HG03342 (cell line): ENCODE measurements around the gene IL1F10.

Experiments used
- ATAC-seq: cut with Tn5 transposase; IDR thresholded peaks from one replicate; pipeline ENCODE4 v1.9.1; 2021; ENCODE audit warnings: mild to moderate bottlenecking, moderate library complexity; ENCODE audit not compliant: unreplicated experiment

Gene IL1F10

DNA sequence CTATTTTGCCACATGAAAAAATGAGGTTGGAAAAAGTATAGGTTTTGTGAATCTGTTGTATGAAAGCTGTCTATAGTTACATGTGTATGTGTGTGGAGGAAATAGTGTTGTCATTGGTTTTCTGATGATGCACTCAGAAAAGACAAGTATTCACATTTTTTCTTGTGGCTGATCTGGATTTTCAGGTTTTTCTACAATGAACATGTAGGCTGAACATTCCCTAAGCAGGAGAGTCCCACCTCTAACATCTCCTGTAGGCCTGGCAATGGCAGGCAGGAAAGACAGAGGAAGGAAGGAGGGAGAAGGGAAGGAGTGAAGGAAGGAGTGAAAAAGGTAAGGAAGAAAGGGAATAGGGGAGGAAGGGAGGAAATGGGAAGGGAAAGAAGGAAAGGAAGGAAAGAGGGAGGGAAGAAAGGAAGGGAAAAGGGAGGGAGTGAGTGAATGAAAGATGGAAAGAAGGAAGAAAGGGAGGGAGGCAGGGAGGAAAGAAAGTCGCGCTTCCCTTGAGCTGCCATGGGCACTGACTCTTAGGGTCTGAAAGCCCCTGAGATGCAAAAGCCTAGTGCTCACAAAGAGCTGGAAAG is 9.3 kb upstream of the IL1F10 start:
- no peak for ATAC-seq

DNA sequence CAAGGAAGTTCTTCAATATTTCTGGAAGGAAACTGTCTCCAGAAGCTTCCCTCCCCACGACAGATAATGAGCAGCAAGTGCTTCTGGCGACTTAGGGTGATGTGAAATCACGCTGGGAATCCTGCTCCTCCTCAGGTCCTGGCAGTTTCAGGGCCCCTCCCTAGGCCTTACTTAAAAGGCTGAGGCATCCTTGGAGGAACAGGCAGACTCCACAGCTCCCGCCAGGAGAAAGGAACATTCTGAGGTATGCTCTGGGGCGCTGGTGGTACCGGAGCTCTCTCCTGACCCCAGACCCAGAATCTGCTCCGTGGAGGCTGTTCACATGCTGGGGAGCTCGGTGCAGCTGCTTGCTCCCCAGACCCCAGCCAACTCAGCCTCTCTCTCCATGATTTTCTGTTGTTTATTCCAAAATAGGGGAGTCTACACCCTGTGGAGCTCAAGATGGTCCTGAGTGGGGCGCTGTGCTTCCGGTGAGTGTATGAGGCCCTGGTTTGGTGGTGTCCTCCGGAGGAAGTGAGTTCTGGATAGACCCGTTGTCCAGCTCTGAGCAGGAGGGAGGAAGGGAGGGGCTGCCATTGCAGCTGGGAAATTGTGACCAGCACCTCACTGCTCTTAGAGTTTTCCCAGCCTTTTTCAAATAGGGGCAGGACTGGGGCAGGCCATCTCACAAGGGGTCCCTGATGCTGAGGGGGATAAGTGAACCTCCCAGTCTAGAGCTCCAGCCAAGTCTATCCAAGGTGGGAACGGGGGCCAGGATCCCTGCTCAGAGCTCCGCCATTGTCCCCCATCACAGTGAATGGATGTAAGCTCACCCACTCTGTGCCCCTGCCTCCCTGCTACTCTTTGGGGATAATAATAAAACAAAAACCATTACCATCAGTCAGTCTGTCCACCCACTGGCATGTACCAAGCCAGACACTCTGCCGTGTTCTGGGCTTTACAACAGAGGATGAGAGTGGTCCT is 8.5 kb upstream of the IL1F10 start, which contains the start of gene IL36RN:
Gene IL36RN (plus strand): TSS at position 201 of the 963 bp plus-strand sequence. CDS start 241 bp downstream, at position 442.
- no peak for ATAC-seq

GRCh38 chr2:113060396-113060795 is 7.4 kb upstream of the IL1F10 start:
- no peak for ATAC-seq

GRCh38 chr2:113060796-113061195 is 7.0 kb upstream of the IL1F10 start:
- ATAC-seq: no peak

- no peak for ATAC-seq
Observed at GRCh38 chr2:113061241-113061640, 6.5 kb upstream of the IL1F10 start.

GRCh38 chr2:113061896-113062770 is 5.6 kb upstream of the IL1F10 start:
- ATAC-seq: no peak

- ATAC-seq: no peak
Observed at GRCh38 chr2:113064281-113064680, 3.5 kb upstream of the IL1F10 start.

- ATAC-seq: no peak
Observed at GRCh38 chr2:113064898-113065297, 2.9 kb upstream of the IL1F10 start.

GRCh38 chr2:113068249-113068648 is 479 bp downstream of the IL1F10 start:
- no peak for ATAC-seq

DNA sequence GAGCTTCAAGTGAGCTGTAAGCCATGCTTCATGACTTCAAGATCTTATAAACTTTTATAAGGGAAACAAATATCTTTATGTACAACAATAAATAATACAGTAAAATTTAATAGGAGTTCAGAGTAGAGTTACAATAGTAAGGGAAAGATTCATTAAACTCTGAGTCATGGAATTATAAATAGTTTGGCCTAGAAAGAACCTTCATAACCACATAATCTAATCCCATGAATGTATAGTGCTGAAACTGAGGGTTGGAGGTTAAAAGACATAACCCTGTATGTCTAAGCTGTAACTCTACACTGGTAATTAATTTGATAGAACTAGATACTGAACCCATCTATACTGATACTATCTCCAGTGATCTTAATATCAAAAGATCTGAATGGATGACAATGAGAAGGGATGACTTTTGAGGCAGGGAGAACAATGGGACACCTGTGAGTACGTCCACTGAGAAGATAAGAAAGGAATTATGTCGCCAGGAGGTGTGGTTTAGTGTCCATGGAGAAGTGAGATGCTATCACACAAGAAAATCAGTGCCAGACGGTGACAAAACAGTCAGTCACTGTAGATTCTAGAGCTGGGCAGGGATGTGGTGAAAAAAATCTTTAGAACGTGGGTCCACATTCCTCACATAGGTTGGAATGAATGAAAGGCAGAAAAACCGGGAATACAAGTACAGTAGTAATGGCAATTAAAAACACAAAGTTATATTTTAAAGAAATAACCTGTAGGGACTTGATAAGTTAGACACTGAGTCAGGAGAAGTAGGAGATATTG is 1.1 kb downstream of the IL1F10 start:
- no peak for ATAC-seq

- ATAC-seq: no peak
Observed at GRCh38 chr2:113069676-113070605, 2.2 kb downstream of the IL1F10 start.

GRCh38 chr2:113070606-113070975 is 2.8 kb downstream of the IL1F10 start:
- no peak for ATAC-seq

GRCh38 chr2:113072584-113072983 is 4.8 kb downstream of the IL1F10 start:
- no peak for ATAC-seq

DNA sequence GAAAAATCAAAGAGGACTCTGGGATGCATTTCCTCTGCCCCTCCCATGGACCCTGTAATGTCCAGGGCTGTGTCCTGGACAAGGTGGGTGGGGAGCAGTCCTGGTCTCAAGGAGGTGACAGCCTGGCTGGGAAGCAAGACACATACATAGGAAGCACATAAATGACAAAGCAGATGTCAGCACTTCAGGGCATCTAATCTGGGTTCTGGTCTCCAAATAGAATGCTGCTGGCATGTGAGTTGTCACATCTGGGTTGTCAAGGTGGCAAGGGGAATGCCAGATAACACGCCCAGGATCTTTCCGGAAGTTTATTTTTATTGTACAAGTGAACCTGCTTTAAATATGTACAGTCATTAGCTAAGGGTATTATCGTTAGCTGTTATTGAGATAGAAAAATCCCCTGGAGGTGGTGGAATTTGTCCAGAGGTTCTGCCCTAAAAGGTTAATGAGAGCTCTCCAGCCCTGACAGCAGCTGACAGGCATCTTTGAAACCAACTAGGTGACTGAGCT is 5.6 kb downstream of the IL1F10 start:
- no peak for ATAC-seq

DNA sequence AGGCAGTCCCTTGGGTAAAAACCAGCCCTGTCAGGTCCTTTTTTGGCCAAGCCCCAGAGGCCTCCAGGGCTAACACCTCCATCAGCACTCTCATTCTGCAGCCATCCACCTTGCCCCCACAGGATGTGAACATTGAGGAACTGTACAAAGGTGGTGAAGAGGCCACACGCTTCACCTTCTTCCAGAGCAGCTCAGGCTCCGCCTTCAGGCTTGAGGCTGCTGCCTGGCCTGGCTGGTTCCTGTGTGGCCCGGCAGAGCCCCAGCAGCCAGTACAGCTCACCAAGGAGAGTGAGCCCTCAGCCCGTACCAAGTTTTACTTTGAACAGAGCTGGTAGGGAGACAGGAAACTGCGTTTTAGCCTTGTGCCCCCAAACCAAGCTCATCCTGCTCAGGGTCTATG is 7.3 kb downstream of the IL1F10 start:
- no peak for ATAC-seq

DNA sequence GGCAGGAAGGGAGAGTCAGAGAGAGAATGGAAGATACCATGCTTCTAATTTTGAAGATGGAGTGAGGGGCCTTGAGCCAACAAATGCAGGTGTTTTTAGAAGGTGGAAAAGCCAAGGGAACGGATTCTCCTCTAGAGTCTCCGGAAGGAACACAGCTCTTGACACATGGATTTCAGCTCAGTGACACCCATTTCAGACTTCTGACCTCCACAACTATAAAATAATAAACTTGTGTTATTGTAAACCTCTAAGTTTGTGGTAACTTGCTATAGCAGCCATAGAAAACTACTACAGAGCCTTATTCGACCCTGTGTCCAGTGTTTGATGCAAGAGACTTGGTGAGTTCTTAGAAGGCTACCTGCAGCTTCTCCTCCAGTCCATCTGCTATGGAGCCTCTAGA is 7.8 kb downstream of the IL1F10 start:
- ATAC-seq: no peak

- no peak for ATAC-seq
Observed at GRCh38 chr2:113076954-113077669, 9.3 kb downstream of the IL1F10 start.

DNA sequence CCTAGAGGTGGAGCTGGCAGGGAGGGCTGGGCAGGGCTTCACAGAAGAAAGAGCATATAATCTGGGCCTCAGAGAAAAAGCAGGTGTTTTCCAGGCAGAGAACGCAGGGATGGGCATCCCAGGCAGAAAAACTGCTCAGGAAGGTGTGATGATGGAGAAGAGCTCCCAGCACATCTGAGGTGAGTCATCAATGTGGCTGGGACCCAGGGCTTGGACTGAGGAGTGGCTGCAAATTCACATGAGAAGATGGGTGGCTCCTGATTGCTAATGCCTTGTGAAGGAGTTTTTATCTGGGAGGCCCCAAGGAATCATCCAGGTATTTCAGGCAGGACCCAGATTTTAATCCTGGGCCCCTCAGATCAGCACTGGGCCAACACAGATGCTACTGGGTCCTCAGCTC is 10.2 kb downstream of the IL1F10 start:
- no peak for ATAC-seq
